Anterior cingulate cortex (tissue), 58 donors: ENCODE data around the gene GSK3A.

Experiments
- DNase-seq, 58 donors: peaks; one replicate each; lab custom pipeline; 2025; lab: John Stamatoyannopoulos, UW

GSK3A gene

DNA sequence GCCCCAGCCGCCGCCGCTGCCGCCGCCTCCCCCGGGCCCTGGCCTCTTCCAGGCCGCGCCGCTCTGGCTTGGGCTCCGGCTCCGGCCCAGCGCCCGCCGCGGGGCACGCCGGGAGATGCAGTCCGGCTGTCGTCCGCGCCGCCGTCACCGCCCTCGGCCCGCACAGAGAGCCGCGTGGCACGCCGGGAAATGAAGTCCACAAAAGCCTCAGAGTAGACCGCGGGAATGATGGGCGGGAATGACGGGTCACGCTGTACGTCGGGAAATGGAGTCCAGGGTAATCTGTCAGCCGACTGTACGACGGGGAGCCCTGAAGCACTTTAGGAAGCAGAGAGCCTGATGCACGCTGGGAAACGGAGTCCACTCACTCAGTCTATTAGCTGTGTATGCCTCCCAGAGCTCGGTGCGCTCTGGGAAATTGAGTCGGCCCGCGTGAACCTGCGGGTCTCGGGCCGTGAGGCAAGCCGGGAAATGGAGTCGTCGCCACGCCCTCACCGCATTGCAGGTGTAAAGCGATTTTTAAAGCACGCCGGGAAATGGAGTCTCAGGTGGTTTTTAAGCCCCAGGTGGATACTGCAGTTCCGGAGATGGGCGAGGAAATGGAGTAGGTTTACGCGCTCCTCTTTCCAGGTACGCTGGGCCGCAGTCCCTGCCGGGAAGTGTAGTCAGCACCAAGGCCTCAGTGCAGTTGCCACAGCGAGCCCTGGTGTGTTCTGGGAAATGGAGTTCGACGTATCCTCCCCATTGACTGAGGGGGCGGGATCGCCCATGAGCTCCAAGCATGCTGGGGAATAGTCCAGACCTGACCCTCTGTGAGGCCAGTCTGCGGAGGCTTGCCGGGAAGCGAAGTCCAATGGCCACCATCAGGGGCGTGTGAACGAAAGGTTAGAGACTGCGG is at the start of gene GSK3A:
Gene GSK3A (minus strand): TSS at position 91 of the 898 bp plus-strand sequence. CDS start 137 bp downstream, outside the sequence.
- peak; percentile 93 to 100 (median 99) for DNase-seq

DNA sequence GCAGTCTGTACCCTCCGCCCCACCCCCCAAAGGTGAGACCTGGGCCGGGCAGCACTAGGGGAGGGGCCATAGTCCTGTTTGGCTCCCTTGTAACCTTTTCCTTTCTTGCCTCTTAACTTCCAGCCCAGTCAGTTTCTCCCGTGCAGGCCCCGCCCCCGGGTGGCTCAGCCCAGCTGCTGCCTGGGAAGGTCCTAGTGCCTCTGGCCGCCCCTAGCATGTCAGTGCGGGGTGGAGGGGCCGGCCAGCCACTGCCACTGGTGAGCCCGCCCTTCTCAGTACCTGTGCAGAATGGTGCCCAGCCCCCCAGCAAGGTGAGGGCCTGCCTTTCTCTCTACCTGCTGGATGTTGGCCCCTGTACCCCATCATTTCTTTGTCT is 49.0 kb upstream of the GSK3A start:
- no peak for DNase-seq

DNA sequence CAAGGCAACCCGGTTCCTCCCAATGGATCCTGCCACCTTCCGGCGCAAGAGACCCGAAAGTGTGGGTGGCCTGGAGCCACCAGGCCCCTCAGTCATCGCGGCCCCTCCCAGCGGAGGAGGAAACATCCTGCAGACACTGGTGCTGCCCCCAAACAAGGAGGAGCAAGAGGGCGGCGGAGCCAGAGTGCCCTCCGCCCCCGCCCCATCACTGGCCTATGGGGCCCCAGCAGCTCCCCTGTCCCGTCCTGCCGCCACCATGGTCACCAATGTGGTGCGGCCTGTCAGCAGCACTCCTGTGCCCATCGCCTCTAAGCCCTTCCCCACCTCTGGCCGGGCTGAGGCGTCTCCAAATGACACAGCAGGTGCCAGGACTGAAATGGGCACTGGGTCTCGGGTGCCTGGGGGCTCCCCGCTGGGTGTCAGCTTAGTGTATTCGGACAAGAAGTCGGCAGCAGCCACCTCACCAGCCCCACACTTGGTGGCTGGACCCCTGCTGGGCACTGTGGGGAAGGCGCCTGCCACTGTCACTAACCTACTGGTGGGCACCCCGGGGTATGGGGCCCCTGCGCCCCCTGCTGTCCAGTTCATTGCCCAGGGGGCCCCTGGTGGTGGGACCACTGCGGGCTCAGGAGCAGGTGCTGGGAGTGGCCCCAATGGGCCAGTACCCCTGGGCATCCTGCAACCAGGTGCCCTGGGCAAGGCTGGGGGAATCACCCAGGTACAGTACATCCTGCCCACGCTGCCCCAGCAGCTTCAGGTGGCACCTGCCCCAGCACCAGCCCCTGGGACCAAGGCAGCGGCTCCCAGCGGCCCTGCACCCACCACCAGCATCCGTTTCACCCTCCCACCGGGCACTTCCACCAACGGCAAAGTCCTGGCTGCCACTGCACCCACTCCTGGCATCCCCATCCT is 48.4 kb upstream of the GSK3A start:
- no peak for DNase-seq

DNA sequence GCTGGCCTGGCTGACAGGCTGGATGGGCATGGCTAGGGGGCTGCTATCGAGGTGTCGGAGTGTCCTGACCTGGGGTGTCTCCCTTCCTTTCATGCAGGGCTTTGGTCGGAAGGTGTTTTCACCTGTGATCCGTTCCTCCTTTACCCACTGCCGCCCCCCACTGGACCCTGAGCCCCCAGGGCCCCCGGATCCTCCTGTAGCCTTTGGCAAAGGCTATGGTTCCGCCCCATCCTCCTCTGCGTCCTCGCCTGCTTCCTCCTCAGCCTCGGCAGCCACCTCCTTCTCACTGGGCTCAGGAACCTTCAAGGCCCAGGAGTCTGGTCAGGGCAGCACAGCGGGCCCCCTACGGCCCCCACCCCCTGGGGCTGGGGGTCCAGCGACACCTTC is 47.7 kb upstream of the GSK3A start:
- no peak for DNase-seq

DNA sequence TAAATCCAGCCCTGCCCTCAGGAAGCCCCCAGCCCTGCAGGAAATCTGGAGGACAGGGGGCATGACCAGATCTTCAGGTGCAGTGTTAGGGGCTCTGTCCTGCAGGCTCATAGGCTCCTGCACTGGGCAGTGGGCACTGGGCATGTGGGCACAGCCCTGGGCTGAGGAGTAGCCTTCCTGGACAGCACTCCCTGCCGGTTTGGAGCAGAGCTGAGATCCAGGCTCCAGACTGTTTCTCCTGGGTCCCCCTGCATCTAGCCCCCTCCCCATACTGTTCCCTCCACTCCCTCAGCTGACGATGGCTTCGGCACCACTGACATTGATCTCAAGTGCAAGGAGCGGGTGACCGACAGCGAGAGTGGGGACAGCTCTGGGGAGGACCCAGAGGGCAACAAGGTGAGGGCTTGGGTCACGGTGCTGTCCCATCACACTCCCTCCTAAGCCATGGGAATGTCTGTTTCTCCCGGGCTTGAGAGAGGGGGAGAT is 47.2 kb upstream of the GSK3A start:
- DNase-seq, result no peak

DNA sequence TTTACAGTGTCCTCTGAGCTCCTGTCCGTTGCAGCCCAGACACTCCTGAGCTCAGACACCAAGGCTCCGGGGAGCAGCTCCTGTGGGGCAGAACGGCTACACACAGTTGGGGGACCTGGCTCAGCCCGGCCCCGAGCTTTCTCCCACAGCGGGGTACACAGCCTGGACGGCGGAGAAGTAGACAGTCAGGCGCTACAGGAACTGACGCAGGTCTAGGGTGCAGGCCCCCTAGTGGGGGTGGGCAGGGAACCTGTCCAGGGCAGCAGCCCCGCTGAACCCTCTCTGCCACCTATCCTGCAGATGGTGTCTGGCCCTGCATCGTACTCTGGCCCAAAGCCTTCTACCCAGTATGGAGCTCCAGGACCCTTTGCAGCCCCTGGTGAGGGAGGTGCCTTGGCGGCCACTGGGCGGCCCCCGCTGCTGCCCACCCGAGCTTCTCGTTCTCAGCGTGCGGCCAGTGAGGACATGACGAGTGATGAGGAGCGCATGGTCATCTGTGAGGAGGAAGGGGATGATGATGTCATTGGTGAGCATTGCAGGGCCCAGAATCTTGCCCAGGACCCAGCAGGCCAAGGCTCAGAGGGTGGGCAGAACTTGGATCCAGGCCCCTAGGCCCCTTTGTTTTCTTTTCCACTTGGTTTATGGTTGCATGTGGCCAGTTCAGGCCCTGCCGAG is 46.6 kb upstream of the GSK3A start:
- no peak for DNase-seq

DNA sequence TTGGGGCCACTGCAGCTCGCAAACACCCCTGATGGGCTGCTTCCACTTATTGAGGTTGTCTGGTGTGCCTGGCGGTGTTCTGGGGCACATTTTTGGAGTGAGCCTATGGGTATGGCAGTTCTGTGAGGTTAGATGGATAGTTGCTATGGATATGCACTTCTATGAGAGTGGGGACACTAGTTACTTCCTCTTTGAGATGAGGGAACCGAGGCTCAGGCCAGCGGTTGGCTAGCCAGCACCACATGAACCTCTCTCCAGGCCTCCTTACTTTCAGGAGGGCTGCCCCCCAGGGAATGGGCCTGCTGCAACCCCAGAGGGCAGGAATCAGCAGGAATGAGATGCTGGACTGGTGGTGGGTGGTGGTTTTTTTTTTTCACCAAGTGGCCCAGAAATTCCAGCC is 46.0 kb upstream of the GSK3A start:
- DNase-seq, result no peak

DNA sequence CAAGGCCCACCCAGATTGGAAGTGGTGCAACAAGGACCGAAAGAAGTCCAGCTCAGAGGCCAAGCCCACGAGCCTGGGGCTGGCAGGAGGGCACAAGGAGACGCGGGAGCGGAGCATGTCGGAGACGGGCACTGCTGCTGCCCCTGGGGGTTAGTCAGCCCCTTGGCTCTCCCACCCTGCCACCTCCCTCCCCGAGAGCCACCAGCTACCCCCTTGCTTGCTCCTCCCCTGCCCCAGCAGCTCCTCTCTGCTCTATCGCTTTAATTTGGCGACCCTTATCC is 45.4 kb upstream of the GSK3A start:
- DNase-seq, result no peak

DNA sequence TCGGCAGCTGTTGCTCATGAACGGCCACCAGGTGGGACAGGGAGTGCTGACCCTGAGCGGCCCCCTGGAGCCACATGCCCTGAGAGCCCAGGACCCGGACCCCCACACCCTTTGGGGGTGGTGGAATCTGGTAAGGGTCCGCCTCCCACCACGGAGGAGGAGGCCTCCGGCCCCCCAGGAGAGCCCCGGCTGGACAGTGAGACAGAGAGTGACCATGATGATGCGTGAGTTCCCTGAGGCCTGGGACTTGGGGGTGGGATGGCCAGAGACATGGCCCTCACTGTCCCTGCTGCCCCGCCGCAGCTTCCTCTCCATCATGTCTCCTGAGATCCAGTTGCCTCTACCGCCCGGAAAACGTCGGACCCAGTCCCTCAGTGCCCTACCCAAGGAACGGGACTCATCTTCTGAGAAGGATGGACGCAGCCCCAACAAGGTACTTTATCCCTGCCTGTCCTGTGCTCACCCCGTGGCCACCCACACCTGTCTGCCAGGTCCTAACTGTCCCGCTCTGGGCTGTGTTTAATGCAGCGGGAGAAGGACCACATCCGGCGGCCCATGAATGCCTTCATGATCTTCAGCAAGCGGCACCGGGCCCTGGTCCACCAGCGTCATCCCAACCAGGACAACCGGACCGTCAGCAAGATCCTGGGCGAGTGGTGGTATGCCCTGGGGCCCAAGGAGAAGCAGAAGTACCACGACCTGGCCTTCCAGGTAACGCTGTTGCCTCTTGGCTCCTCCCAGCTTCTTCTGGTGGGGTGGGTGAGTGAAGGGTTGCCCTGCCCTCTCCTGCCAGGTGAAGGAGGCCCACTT is 44.8 kb upstream of the GSK3A start:
- no peak for DNase-seq

DNA sequence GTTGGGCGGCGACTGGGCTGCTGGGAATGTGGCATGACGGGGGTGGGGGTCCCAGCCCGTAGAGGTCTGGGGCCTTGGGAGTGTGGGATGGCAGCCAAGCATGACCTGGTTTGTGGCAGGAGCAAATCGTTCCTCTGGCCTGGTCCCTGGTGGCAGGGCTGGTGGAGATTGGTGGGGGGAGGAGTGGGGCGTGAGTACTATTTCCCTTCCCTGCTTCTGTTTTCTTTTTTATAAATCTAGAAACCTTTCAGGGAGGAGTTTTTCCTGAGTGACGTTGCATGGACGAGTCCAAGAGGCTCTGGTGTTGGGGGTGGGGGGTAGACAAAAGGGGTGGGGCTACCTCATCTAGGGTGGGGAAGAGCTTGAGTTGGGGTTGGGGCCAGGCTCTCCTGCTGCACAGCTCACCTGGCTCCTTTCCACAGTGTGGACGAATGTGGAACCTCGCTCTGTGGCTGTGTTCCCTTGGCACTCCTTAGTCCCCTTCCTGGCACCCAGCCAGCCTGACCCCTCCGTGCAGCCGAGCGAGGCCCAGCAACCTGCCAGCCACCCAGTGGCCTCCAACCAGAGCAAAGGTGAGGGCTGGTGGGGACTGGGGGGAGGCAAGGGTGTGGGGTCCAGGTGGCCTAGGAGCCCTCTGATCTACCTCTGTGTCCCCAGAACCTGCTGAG is 44.1 kb upstream of the GSK3A start:
- DNase-seq, result peak in 19 of 58 donors; percentile 10 to 71 (median 35)

DNA sequence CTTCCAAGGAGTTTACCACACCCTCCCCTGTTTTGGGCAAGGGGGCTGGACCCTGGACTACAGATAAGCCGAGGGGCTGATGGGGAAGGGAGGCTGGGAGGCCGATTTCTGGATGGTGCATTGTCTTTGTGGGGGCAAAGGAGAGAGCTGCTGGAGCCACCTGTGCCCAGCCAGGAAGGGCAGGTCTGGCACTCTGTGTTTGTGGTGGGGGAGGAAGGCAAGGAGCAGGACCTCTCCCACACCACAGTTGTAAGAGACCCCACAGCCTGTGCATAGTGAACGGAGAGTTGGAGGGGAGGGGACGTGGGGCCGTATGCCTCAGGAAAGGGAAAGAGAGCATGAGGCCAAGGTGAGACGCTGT is 43.6 kb upstream of the GSK3A start:
- no peak for DNase-seq

DNA sequence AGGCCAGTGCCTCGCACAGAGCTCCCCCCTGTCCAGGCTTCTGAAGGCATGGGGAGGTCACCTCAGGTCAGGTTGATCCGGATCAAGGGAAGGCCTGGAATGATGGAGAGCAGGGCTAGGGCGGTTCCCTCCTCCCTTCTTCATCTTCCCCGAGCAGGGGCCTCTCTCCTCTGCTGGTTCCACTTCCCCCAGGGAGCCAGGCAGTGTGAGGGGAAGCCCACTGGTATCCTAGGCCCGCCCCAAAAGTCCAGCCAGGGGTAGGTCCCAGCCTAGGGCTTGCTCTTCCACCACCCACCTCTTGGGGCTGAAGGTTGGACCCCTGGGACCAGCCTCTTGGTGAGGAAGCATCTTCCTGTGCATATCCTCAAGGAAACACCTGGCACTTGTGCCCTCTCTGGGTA is 43.1 kb upstream of the GSK3A start:
- no peak for DNase-seq

DNA sequence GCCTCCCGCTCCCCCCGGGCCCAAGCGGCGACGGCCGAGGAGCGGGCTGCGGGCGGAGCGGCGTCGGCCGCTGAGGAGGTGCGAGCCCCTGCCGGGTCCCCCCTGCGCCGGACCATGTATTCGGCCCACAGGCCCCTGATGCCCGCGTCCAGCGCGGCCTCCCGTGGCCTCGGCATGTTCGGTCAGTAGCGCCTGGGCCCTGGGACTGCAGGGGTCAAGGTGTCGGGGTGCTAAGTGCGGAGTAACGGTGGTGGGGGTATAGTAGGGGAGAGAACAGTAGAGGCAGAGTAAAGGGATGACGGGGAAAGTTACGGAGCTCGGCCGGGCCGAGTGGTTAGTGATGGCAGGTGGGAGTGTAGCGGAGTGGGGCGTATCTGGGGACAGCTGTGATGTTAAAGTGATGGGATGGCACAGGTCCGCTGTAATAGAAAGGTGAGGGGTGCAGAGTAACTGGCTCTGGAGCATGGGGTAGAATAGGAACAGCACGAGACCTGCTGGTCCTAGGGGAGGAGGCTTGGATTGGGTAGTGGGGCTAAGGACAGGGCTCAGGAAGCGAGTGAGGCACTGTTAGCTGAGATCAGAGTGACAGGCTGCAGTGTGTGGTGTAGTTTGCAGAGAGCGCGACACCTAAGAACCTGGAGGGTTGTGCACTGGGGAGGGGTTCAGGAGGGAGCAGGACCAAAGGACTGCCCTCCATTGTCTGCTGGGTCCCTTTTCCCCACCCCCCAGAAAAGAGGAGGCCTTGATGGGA is 42.4 kb upstream of the GSK3A start:
- DNase-seq, result peak in 4 of 58 donors; percentile 27 to 40 (median 38)

DNA sequence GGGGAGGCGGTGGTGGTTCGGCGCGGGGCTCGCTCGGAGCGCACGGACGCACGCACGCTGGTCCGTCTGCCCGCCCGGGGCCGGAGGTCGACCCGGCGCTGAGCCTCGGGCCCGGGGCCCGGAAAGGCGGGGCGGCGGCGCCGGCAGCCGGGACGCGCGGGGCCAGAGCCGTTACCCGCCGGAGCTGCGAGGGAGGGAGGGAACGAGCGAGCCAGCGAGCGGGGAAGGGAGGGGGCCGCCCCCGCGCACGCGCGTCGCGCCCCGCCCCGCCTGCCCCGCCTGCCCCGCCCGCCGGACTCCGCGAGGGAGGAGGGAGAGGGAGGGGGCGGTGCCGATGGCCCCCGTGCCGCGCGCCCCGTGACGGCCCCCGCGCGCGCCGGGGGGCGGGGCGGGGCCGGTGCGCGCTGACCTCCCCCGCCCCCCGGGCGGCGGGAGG is 41.7 kb upstream of the GSK3A start:
- DNase-seq, result peak in 52 of 58 donors; percentile 40 to 94 (median 80)

DNA sequence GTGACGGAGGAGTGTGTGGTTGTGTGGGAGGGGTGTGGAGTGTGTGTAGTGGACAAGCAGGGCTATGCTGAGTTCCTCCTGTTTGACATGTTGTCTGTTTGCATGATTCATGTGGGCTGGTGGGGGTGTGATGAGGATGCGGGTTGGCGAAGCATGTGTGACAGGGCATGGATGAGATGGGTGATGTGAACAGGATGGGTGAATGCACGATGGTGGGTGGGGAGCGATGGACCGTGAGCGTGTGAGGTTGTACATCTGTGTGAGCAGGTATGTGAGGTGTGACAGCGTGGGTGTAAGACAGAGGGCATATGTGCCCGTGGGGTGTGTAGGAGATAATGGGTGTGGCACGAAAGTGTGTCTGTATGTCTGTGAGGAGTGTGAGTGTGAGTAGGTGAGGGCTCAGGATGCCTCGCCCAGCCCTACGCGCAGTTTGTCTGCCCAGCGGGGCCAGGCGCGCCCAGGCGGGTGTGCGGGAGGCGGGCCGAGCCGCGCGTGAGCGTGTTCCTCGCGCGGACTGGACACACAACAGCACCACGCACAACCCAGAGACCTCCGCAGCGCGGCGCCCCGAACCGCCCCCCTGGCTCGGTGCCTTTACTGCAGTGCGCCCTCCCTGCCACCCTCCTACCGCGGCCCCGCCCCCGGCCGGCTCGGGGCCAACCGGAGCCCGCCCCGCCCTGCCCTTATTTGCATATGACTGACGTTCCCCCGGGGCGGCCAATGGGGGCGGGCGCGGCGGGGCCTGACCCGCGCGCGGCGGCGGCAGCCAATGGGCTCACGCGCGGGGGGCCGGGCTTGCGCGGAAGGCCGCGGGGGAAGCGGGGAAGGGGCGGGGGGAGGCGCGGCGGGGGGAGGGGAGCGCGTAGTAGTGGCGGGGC is 41.0 kb upstream of the GSK3A start:
- DNase-seq, result peak; percentile 55 to 98 (median 94)

DNA sequence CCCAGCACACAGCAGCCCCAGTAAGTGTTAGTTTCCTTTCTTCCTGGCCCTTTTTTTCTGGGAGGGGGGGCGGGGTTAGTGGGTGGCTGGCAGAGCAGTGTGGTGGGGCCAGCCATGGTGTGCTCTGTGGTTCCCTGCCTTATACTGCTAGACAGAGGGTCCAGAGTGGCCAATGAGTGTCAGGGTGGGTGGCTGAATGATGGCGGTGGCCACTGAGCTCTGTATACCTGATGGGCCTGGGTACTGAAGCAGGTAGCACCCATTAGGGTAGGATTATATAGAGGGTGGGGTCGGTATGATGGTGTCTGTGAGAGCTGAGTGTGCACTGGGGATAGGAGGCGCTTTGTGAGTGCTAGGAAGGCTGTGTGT is 40.4 kb upstream of the GSK3A start:
- no peak for DNase-seq

DNA sequence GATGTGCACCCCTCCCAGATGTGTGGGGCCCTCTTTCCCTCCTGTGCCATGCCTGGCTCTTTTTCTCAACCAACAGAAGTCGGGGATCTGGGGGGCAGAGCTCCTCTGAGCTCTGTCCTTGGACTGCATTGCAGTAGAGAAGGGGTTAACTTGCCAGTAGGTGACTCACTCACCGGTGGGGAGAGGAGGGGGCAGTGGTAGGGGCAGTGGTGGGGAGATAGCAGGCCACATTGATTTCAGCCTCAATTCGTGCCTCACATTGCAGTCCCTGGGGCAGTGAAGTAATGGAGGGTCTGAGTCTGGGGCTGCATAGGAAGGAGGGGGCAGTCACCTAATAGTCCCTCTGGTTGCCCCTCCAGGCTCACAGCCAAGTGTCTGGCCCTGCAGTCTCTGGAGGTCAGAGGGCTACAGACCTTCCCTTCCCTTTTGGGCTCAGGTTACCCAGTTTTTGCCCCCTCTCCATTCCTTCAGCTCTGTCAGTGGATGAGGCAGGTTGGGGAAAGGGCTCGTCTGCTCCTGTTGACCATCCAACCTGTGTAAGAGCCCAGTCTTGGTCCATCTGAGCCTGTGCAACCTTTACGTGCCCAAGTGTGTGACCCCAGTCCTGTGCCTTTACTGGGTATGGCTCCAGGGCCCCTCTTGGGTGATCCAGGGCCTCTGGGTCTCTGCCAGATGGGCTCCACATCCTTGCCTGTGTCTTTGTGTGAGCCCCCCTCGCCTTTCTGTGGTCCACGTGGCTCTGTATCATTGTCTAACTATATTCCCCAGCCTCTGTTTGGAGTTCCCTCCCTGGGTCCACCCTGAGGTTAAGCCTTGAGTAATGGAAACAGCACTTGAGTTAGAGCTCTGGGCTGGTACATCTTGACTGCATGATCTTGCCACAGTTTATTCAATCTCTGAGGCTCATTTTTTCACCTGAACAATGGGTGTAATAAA is 39.7 kb upstream of the GSK3A start:
- peak in 7 of 58 donors; percentile 31 to 59 (median 52) for DNase-seq
